GM19468 (cell line): ENCODE data around the gene NFATC3.
"Not testable (repeated sequence)": the region's sequence is repeated elsewhere in the genome, so short reads cannot be mapped to it uniquely, and the experiment has no call there.

ENCODE experiments used
- ATAC-seq: cut with Tn5 transposase; IDR thresholded peaks from one replicate; pipeline ENCODE4 v1.9.1; 2021; ENCODE audit warnings: mild to moderate bottlenecking, moderate library complexity, moderate number of reproducible peaks; ENCODE audit not compliant: unreplicated experiment; ENCODE audit errors: extremely low read depth

The NFATC3 gene

DNA sequence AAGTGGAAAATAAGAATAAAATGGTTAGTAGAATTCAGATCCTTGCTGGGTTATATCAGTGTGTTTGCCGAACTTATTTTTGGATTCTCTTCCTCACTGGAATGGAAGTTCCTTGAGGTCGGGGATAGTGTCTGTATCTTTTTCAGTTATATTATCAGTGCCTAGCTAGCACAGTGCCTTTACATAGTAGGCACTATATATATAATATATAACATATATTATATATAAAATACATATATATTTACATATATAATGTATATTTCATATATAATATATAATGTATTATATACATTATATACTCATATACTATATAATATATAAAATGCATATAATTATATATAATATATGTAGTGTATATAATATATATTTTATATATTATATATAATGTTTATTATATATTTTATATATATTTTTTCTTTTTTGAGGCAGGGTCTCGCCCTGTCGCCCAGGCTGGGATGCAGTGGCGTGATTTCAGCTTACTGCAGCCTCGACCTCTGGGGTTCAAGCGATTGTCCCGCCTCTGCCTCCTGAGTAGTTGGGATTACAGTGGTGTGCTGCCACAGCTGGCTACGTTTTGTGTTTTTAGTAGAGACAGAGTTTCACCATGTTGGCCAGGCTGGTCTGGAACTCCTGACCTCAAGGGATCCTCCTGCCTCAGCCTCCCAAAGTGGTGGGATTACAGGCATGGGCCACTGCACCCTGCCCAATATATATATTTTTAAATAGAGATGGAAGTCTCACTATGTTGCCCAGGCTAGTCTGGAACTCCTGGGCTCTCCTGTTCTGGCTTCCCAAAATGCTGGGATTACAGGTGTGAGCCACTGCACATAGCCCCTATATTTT lies 3.2 kb downstream of the NFATC3 start:
- no peak for ATAC-seq

DNA sequence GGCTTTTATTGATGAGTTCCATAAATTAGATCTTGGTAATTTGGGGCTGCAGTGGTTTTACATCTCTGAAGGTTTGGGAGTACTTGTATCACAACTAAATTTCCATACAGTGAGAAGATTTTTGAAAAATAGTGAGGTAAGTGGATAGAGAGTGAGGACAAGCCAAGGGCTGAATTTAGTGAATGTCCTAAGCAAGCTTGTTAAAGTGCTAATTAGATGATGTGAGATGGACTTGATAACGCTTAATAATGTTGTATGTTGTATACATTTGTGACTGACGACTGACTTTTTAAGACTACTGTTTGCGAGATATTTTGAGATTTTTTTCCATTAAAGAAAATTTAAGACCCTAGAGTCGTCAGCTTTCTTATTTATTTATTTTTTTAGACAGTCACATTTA lies 3.9 kb downstream of the NFATC3 start:
- ATAC-seq = no peak

DNA sequence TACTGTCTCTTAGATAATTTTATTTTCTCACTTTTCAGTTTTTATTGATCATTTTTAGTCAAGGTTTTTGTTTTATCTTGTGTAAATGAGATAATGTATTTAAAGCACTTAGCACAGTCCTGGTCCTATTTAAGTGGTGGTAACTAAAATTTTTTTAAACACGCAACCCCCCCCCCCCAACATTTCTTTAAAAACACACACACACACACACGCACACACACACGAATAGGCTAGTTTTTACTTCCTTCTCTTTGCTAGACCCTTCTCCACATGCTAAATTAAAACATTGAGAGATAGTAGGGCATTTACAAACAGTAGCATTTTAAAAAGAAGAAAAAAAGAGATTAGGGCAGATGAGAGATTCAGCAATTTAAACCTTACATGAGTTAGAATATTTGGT lies 5.0 kb downstream of the NFATC3 start:
- no peak for ATAC-seq

DNA sequence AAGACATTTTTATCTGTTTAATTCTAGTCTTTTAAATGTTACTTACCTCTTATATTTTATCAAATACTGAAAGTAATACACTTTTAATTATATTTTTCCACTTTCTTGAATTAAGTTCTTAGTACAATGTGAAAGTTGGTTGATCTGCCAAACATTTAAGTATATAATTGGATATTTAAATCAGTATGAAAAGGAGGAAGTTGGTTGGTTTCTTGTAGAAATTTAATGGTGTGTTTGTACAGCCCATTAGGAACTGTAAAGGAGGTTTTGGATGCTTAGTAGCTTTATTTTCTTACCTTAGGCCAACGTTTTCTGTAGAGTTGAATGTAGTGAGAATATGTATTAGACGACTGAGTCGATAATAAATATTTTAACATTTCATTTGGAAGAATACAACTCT lies 5.4 kb downstream of the NFATC3 start:
- ATAC-seq = no peak

DNA sequence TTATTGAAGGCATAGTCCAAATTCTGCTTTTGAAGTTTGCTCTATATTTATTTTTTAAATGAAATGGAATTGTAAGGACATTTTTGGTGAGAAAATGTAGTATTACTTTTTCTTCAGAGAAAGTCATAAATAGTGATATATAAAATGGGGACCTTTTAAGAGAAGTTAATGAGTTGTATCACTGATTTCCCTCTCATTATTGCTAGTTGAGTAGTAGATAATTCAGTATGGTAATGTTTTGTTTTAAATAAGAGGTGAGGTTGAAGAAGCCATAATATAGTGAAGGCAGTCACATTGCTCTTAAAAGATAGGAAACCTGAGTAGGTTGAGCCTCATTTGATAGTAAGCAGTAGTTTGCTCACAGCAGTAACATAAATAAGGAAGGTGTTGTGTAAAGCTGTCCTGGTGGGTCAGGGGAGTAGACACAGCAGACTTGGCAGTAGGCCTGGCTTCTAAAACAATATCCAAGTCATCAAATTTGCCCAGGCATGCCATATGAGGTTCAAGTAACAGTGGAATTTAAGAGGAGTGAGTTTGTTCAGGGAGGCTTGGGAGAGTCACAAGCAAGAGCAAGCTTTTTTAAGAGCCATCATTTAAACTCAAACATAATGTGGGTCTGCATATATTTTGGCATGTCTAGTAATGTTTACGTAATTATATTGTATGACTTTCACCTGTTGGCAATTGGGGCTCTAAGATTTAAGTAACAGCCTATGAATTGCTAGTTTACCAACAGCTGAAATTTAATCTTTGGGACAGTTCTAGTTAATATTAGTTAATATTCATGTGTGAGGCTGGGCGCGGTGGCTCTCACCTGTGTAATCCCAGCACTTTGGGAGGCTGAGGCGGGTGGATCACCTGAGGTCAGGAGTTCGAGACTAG lies 6.5 kb downstream of the NFATC3 start:
- no peak for ATAC-seq

DNA sequence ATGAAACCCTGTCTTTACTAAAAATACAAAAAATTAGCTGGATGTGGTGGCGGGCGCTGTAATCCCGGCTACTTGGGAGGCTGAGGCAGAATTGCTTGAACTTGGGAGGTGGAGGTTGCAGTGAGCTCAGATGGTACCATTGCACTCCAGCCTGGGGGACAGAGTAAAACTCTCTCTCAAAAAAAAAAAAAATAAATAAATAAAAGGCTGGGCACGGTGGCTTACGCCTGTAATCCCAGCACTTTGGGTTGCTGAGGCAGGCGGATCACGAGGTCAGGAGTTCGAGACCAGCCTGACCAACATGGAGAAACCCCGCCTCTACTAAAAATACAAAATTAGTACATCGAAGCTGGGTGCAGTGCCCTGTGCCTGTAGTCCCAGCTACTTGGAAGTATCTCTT lies 7.1 kb downstream of the NFATC3 start:
- not testable (repeated sequence) for ATAC-seq

DNA sequence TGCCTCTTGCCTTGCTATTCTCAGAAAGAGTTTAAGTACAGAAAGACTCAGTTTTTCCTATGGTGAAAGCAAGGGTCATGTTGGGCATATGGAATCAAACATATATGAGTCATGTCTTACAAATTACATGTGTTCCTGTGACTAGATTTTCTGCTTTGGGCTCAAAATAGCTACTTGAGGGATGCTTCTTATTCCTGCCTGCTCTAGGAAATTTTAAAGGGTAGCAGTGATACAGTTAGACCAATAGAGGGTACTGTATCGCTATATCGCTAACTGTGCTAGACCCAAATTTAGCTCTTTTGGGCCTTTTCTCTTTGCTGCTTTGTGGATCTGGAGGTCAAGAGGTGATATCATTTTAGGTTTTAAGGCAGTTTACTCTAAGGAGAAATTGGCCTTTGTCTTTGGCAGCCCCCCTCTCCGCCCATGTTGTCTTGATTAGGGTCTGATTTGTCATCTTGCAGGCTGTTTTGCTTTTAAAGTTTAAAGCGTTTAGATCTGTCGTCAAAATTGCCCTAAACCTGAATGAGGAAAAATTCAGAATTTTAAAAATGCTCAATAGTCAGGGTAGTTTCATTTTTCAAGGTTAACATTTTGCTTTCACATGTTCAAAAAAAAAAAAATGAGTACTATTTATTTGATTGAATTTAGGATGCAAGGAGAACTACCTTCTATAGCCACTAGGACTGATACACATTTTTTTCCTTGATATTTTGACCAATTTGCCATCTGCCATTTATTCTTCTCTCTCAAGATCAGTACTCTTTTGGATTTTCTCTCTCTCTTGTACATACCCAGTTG lies 8.8 kb downstream of the NFATC3 start:
- no peak for ATAC-seq

DNA sequence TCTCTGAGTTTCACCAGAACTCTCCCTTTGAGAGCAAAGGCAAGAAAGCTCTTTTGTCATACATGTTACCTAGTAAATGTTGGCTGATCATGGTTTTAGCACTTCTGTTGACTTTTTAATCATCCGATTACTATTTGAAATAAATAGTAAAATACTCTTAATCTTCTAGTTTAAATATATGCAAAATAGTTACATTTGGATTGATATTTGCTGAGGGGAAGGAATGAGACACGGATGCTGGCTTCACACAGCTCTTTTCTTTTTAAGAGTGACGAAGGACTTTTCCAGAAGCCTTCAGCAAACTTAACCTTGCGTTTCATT lies 9.4 kb downstream of the NFATC3 start:
- ATAC-seq = no peak

DNA sequence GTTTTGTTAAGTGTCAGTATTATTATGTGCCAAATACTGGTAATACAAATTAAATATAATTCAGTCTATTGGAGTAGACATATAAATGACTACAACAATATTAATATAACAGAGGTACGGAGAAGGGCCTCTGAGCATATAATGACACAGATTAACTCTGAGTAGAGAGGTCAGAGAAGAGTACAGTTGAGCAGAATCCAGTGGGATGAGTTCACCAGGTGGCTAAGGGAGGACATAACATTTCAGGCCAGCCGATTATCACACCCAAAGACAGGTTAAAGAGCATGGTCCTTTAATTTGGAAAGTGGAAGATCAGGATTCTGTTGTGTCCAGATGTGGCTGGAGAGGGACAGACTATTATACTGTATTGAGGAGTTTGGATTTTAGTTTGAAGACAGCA lies 11.3 kb downstream of the NFATC3 start:
- ATAC-seq = no peak

DNA sequence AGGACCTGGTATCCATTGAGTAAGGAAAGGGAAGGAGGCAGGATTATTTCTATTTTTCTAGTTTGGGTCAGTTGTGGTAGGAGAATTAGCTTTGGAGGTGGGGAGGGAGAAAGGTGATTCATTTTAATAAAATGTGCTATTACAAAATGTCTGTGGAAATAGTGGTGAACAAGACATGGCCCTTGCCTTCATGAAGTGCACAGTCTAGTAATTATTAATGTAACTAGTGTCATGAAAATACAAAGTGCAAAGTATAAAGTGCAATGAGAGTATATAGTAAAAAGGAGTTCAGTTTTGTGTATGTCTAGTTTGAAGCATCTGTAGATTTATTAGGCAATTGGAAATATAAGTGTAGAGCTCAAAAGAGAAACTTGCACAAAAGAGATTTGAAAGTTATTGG lies 11.9 kb downstream of the NFATC3 start:
- no peak for ATAC-seq

DNA sequence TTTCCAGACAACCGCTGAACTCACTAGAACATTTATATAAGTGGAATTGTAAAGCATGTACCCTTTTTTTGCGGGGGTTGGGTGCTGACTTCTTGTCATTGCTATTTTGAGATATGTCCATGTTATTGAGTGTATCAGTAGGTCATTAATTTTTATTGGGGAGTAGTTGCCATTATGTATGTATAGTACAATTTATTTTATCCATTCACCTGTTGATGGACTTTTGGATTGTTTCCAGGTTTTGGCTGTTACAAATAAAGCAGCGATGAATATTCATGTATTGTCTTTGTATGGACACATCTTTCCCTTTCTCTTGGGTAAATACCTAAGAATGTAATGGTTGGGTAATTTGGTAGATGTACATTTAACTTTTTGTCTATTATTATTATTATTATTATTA lies 12.7 kb downstream of the NFATC3 start:
- ATAC-seq = no peak

DNA sequence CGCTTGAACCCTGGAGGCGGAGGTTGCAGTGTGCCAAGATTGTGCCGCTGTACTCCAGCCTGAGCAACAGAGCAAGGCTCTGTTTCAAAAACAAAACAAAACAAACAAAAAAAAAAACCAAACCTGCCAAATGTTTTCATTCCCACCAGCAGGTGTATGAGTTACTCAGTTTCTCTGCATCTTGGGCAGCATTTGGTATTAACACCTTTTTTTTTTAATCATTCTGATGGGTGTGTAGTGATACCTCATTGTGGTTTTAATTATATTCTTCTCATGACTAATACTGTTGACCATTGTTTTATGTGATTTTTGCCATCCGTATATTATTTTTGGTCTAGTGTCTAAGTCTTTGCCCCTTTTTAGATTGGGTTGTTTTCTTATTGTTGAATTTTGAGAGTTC lies 15.3 kb downstream of the NFATC3 start:
- ATAC-seq = no peak

DNA sequence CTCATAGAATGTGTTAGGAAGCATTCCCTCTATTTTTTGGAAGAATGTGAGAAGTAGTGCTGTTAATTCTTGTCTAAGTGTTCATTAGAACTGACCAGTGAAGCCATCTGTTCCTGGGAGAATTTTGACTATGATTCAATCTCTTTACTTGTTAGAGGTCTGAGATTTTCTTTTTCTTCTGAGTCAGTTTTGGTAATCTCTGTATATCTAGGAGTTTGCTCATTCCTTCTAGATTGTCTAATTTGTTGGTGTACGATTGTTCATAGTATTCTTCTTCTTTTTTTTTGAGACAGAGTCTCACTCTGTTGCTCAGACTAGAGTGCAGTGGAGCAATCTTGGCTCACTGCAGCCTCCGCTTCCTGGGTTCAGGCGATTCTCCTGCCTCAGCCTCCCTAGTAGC lies 20.4 kb downstream of the NFATC3 start:
- ATAC-seq = no peak

DNA sequence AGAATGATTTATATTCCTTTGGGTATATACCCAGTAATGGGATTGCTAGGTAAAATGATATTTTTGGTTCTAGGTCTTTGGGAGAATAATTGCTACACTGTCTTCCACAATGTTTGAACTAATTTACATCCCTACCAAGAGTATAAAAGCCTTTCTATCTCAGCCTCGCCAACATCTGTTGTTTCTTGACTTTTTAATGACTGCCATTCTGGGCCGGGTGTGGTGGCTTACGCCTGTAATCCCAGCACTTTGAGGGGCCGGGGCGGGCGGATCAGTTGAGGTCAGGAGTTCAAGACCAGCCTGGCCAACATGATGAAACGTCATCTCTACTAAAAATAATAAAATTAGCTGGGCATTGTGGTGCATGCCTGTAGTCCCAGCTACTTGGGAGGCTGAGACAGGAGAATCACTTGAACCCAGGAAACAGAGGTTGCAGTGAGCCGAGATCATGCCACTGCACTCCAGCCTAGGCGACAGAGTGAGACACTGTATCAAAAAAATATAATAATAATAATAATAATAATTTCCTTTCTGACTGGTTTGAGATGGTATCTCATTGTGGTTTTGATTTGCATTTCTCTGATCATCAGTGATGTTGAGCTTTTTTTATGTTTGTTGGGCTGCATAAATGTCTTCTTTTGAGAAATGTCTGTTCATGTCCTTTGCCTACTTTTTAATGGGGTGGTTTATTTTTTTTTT lies 22.2 kb downstream of the NFATC3 start:
- ATAC-seq = not testable (repeated sequence)

DNA sequence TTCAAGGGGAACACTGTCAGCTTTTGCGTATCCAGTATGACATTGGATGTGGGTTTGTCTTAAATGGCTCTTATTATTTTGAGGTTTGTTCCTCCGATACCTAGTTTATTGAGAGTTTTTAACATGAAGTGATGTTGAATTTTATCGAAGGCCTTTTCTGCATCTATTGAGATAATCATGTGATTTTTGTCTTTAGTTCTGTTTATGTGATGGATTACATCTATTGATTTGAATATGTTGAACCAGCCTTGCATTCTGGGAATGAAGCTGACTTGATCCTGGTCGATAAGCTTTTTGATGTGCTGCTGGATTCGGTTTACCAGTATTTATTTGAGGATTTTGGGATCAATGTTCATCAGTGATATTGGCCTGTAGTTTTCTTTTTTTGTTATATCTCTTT lies 24.0 kb downstream of the NFATC3 start:
- not testable (repeated sequence) for ATAC-seq

DNA sequence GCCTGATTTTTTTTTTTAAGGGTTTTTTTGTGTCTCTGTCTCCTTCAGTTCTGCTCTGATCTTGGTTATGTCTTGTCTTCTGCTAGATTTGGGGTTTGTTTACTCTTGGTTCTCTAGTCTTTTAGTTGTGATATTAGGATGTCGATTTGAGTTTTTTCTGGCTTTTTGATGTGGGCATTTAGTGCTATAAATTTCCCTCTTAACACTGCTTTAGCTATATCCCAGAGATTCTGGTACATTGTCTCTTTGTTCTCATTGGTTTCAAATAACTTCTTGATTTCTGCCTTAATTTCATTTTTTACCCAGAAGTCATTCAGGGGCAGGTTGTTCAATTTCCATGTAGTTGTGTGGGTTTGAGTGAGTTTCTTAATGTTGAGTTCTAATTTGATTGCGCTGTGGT lies 25.4 kb downstream of the NFATC3 start:
- not testable (repeated sequence) for ATAC-seq

DNA sequence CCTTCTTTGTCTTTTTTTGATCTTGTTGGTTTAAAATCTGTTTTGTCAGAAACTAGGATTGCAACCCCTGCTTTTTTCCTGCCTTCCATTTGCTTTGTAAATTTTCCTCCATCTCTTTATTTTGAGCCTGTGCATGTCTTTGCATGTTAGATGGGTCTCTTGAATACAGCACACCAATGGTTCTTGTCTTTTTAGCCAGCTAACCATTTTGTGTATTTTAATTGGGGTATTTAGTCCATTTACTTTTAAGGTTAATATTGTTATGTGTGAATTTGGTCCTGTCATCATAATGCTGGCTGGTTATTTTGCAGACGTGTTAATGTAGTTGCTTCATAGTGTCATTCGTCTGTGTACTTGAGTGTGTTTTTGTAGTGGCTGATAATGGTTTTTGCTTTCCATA lies 26.2 kb downstream of the NFATC3 start:
- ATAC-seq = no peak

DNA sequence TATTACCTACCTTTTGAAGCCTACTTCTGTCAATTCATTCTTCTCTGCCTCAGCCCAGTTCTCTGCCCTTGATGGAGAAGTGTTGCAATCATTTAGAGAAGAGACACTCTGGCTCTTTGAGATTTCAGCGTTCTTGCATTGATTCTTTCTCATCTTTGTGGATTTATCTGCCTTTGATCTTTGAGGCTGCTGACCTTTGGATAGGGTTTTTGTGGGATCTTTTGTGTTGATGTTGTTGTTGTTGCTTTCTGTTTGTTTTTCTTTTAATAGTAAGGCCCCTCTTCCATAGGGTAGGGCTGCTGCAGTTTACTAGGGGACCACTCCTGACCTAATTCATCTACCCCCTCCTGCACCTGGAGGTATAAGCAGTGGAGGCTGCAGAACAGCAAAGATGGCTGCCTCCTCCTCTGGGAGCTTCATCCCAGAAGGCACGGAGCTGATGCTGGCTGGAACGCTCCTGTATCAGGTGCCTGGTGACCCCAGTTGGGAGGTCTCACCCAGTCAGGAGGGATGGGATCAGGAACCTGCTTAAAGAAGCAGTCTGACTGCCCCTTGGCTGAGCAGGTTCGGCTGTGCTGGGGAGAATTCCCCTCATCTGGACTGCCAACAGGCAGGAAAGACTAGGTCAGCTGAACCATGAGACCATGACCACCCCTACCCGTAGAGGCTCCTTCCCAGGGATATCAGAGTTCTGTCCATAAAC lies 28.0 kb downstream of the NFATC3 start:
- no peak for ATAC-seq

DNA sequence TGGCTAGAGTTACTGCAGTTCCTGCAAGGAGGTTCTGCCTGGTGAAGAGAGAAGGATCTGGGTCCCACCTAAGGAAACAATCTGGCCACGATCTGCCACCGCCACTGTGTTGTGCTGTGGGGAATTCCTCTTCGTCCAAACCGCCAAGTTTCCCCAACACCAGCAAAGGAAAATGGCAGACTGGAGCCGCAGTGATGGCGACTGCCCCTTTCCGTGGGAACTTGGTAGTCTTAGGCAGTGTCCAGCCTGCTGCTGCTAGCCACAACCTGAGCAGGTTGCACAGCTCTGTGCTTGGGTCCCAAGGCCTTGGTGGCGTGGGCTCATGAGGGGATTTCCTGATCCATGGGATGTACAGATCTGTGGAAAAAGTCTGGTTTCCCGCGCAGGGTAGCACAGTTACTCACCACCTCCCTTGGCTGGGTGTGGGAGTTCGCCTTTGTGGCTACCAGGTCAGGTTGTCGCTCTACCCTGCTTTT lies 28.6 kb downstream of the NFATC3 start:
- no peak for ATAC-seq
